HG03045 (cell line): ENCODE results near the gene SUSD3.
"Not testable (repeated sequence)": the region's sequence is repeated elsewhere in the genome, so short reads cannot be mapped to it uniquely, and the experiment has no call there.

ENCODE experiments used
- ATAC-seq: cut with Tn5 transposase; IDR thresholded peaks from one replicate; pipeline ENCODE4 v1.9.1; 2021; ENCODE audit warnings: mild to moderate bottlenecking, moderate library complexity; ENCODE audit not compliant: unreplicated experiment

Gene SUSD3

GRCh38 chr9:93091453-93092081, 33.1 kb downstream of the SUSD3 start:
- ATAC-seq = no peak

- no peak for ATAC-seq
Measured at GRCh38 chr9:93092251-93092991, 33.9 kb downstream of the SUSD3 start.

- ATAC-seq = no peak
Measured at GRCh38 chr9:93093127-93093876, 34.8 kb downstream of the SUSD3 start.

GRCh38 chr9:93093877-93094657, 35.6 kb downstream of the SUSD3 start:
- no peak for ATAC-seq

- no peak for ATAC-seq
Measured at GRCh38 chr9:93094658-93095204, 36.2 kb downstream of the SUSD3 start.

GRCh38 chr9:93095205-93096130, 37.0 kb downstream of the SUSD3 start:
- peak; percentile 65 for ATAC-seq

GRCh38 chr9:93096131-93096802, 37.8 kb downstream of the SUSD3 start, which contains the start of gene CARD19:
Gene CARD19 (plus strand): TSS chr9:93096217. CDS start chr9:93096346, 129 bp downstream.
- ATAC-seq = peak; percentile 50

- ATAC-seq = no peak
Measured at GRCh38 chr9:93096811-93097382, 38.4 kb downstream of the SUSD3 start.

- ATAC-seq = no peak
Measured at GRCh38 chr9:93097511-93098201, 39.2 kb downstream of the SUSD3 start.

GRCh38 chr9:93098236-93098946, 39.9 kb downstream of the SUSD3 start:
- no peak for ATAC-seq

- ATAC-seq = no peak
Measured at GRCh38 chr9:93099551-93100275, 41.2 kb downstream of the SUSD3 start.

- no peak for ATAC-seq
Measured at GRCh38 chr9:93100276-93100636, 41.8 kb downstream of the SUSD3 start.

GRCh38 chr9:93101086-93101485, 42.6 kb downstream of the SUSD3 start:
- not testable (repeated sequence) for ATAC-seq

- no peak for ATAC-seq
Measured at GRCh38 chr9:93105620-93106019, 47.1 kb downstream of the SUSD3 start.

GRCh38 chr9:93107151-93107824, 48.8 kb downstream of the SUSD3 start:
- ATAC-seq = no peak

- no peak for ATAC-seq
Measured at GRCh38 chr9:93107825-93108161, 49.3 kb downstream of the SUSD3 start.
